ENCODE measurements around the gene BID. TPM values are rescaled to one million over a fixed set of nuclear protein-coding genes. Genes with fewer than 3 reads are reported as not detected.

Gene BID
- total and polyA plus RNA-seq, 10 of the 15 experiments (the other 5 are each of a cell fraction or from before 2014, with no cell fraction given), result 7.9 to 241 (median 136) TPM

- no peak for TF ChIP-seq ZZZ3 (IDR thresholded peaks at IDR 0.05; ENCODE audit: control insufficient read depth, insufficient read length, low read depth)
- TF ChIP-seq, protein P1, sequence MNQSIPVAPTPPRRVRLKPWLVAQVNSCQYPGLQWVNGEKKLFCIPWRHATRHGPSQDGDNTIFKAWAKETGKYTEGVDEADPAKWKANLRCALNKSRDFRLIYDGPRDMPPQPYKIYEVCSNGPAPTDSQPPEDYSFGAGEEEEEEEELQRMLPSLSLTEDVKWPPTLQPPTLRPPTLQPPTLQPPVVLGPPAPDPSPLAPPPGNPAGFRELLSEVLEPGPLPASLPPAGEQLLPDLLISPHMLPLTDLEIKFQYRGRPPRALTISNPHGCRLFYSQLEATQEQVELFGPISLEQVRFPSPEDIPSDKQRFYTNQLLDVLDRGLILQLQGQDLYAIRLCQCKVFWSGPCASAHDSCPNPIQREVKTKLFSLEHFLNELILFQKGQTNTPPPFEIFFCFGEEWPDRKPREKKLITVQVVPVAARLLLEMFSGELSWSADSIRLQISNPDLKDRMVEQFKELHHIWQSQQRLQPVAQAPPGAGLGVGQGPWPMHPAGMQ (IDR thresholded peaks at IDR 0.05; ENCODE audit: borderline replicate concordance), result no peak
- TF ChIP-seq BHLHE40 (IDR thresholded peaks at IDR 0.05; ENCODE audit: borderline replicate concordance in 1 of 2, low read depth in 2 of 2, low read length in 1 of 2), result no peak
- TF ChIP-seq RFX5 (IDR thresholded peaks at IDR 0.05; ENCODE audit: low read depth, low read length), result no peak
Measured at GRCh38 chr22:17733466-17733865, 40.8 kb downstream of the BID start (continued).

DNA sequence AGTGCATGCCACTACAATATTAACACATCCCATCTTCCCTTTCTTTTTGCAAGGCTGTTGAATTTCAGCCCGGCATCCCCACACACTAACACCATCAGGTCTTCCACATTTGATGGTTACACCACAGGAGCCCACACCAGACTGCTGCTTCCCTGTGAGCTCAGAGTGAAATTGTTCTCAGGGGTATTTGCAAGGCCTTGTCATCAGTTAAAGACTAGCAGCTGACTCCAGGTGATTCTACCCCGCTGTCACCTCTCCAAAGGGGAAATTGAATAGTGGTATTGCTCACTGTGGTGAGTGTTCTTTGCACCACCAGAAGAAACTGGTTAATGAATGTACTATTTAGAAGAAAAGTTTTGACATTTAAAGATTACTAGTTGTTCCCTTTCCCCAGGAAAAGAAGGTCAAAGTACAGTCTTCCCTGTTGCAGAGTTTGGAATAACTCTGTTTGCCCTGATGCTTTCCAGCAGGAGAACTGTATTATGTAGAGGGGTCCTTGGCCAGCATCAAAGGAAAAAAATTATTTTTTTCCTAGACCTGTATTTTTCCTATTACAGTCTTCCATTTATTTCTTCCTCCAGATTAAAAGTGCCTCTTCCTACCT lies 41.9 kb downstream of the BID start:
- ChIA-PET CTCF (no interaction called here), SMC1A (ENCODE audit: uncharacterized antibody, unreplicated experiment) (no interaction called here), POLR2A (no interaction called here), RAD21 (ENCODE audit: unreplicated experiment) (no interaction called here)
- no TSS peak for BruUV-seq (replicated peaks)
- Histone ChIP-seq H3K27ac (ENCODE audit: control insufficient read depth, insufficient read depth) (no peak overlapping the region), H3K9me3 (replicated peaks; ENCODE audit: control insufficient read depth, insufficient read depth, low read length) (no peaks in the 10 kb centered on the region), H3K27me3 (replicated peaks in 1 of 2; ENCODE audit: control insufficient read depth in 2 of 2, insufficient read depth in 2 of 2, low read length in 1 of 2) (no peaks in the 10 kb centered on the region), H3K4me1 (ENCODE audit: control insufficient read depth, insufficient read depth, low read length) (no peaks in the 10 kb centered on the region), H3K36me3 (ENCODE audit: control insufficient read depth in 2 of 2, insufficient read depth in 2 of 2, low read length in 1 of 2) (peaks cover 13 to 26% of the 10 kb centered on the region in 2 experiments), H3K4me3 (no peak overlapping the region), H3K79me2 (ENCODE audit: control insufficient read depth, insufficient read depth, low read length) (no peaks in the 10 kb centered on the region), H4K20me1 (ENCODE audit: control insufficient read depth, insufficient read depth) (no peaks in the 10 kb centered on the region; the same call in none of the 2 replicates), H3K4me2 (ENCODE audit: control insufficient read depth, insufficient read depth) (no peak overlapping the region), H2AFZ (ENCODE audit: control insufficient read depth, low read depth, low read length) (no peak overlapping the region), H3K9ac (ENCODE audit: control insufficient read depth, insufficient read depth, low read length) (no peak overlapping the region)
- TF ChIP-seq MTA2 (IDR thresholded peaks at IDR 0.05; ENCODE audit: low read depth) (no peak), ZNF207 (IDR thresholded peaks at IDR 0.05; ENCODE audit: borderline replicate concordance) (no peak), POLR2AphosphoS5 (IDR thresholded peaks at IDR 0.05; ENCODE audit: low read length) (0 out of 2 replicates have a peak, but pooled peaks have one; percentile 9), RAD51 (IDR thresholded peaks at IDR 0.05) (no peak), HSF1 (IDR thresholded peaks at IDR 0.05; ENCODE audit: low read depth, low read length) (no peak)
- TF ChIP-seq, protein P2, sequence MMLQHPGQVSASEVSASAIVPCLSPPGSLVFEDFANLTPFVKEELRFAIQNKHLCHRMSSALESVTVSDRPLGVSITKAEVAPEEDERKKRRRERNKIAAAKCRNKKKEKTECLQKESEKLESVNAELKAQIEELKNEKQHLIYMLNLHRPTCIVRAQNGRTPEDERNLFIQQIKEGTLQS (IDR thresholded peaks at IDR 0.05; ENCODE audit: borderline replicate concordance, extremely low read depth, low read depth, low read length), result no peak
- FAIRE-seq, result no peak
- in situ Hi-C loops (cut with MboI) (no loop called here), intact Hi-C loops (cut with micrococcal nuclease; ENCODE audit: unreplicated experiment) (no loop called here)
- no peak for ATAC-seq
- WGBS (ENCODE audit: insufficient coverage, insufficient replicate concordance, low lambda C conversion rate, missing lambda C conversion rate), result 93% methylated on average over 2 of the region's 2 CpGs
- DNase-seq (ENCODE audit: low read depth, low spot score), result no peak

Measured in GM12878 (cell line).